Liver (tissue), 9 donors: Measurements from ENCODE around the gene LAMA5. TPM values are rescaled to one million over a fixed set of nuclear protein-coding genes. Genes with fewer than 3 reads are reported as not detected.

ENCODE experiments used
- DNase-seq: peaks from one replicate; pipeline ENCODE4 v3.0.0-alpha.2; 2017; ENCODE audit warnings: low spot score
- H3K27ac ChIP-seq, 2 donors: one replicate each; pipeline ENCODE4 v1.7.0; 2013; ENCODE audit warnings: inconsistent platforms in 2 of 2, low read length in 2 of 2, control low read depth in 1 of 2, low read depth in 1 of 2, mild to moderate bottlenecking in 1 of 2
- H3K27me3 ChIP-seq, 4 donors: one replicate each; pipeline versions ENCODE4 v1.6.1 to v1.7.0; 2013; ENCODE audit warnings: low read length in 3 of 4, inconsistent platforms in 1 of 4, mild to moderate bottlenecking in 1 of 4, moderate library complexity in 1 of 4; ENCODE audit not compliant: control insufficient read depth in 4 of 4, insufficient read depth in 4 of 4
- H3K36me3 ChIP-seq, 4 donors: one replicate each; pipeline versions ENCODE4 v1.6.1 to v1.7.0; 2013; ENCODE audit warnings: low read length in 3 of 4, mild to moderate bottlenecking in 3 of 4, low read depth in 1 of 4, moderate library complexity in 1 of 4; ENCODE audit not compliant: control insufficient read depth in 4 of 4, insufficient read depth in 3 of 4
- H3K4me1 ChIP-seq, 4 donors: one replicate each; pipeline versions ENCODE4 v1.6.1 to v1.7.0; 2013; ENCODE audit warnings: low read length in 3 of 4, mild to moderate bottlenecking in 3 of 4, moderate library complexity in 1 of 4; ENCODE audit not compliant: control insufficient read depth in 4 of 4, insufficient read depth in 4 of 4
- H3K4me3 ChIP-seq, 3 donors: one replicate each; pipeline versions ENCODE4 v1.6.1 to v1.7.0; 2013; ENCODE audit warnings: low read length in 3 of 3, control low read depth in 1 of 3, low read depth in 1 of 3, mild to moderate bottlenecking in 1 of 3
- H3K9ac ChIP-seq, 2 donors: one replicate each; pipeline ENCODE4 v1.7.0; 2013; ENCODE audit warnings: low read length in 2 of 2, mild to moderate bottlenecking in 2 of 2, moderate library complexity in 2 of 2, control low read depth in 1 of 2, low read depth in 1 of 2
- H3K9me3 ChIP-seq, 4 donors: one replicate each; pipeline versions ENCODE4 v1.6.1 to v1.7.0; 2013; ENCODE audit warnings: low read length in 3 of 4; ENCODE audit not compliant: control insufficient read depth in 4 of 4
- ATF3 ChIP-seq: IDR thresholded peaks from 2 replicates; pipeline ENCODE4 v1.6.1; 2016; ENCODE audit warnings: antibody characterized with exemption
- CTCF ChIP-seq: fragments of 150-350 bp; IDR thresholded peaks from 2 replicates; pipeline ENCODE4 v1.5.1; 2017; ENCODE audit warnings: improper control_type of control experiment, low read depth, low read length; ENCODE audit not compliant: missing input control
- EGR1 ChIP-seq, 2 donors: IDR thresholded peaks; 2 replicates each; pipeline ENCODE4 v1.6.1; 2016 to 2018; ENCODE audit warnings: antibody characterized with exemption in 2 of 2, low read depth in 2 of 2
- FOXA1 ChIP-seq: IDR thresholded peaks from 2 replicates; pipeline ENCODE4 v1.6.1; 2016; ENCODE audit warnings: antibody characterized with exemption
- FOXA2 ChIP-seq: IDR thresholded peaks from 2 replicates; pipeline ENCODE4 v1.6.1; 2016; ENCODE audit warnings: antibody characterized with exemption
- GABPA ChIP-seq, 2 donors: IDR thresholded peaks in 1 of 2; conservative IDR thresholded peaks in 1 of 2; 2 replicates each; pipeline ENCODE4 v1.6.1; 2016; ENCODE audit warnings: antibody characterized with exemption in 2 of 2, mild to moderate bottlenecking in 1 of 2, moderate library complexity in 1 of 2
- HNF4G ChIP-seq: IDR thresholded peaks from 2 replicates; pipeline ENCODE4 v1.6.1; 2016; ENCODE audit warnings: antibody characterized with exemption
- JUND ChIP-seq, 2 donors: IDR thresholded peaks; 2 replicates each; pipeline ENCODE4 v1.6.1; 2016; ENCODE audit warnings: antibody characterized with exemption in 2 of 2
- MAX ChIP-seq: IDR thresholded peaks from 2 replicates; pipeline ENCODE4 v1.6.1; 2016; ENCODE audit warnings: antibody characterized with exemption
- NR2F2 ChIP-seq: IDR thresholded peaks from 2 replicates; pipeline ENCODE4 v1.6.1; 2016; ENCODE audit warnings: antibody characterized with exemption
- RAD21 ChIP-seq, 2 donors: IDR thresholded peaks; 2 replicates each; pipeline ENCODE4 v1.6.1; 2016; ENCODE audit warnings: antibody characterized with exemption in 2 of 2, mild to moderate bottlenecking in 2 of 2
- RXRA ChIP-seq, 2 donors: IDR thresholded peaks; 2 replicates each; pipeline ENCODE4 v1.6.1; 2017 to 2018; ENCODE audit warnings: antibody characterized with exemption in 2 of 2, mild to moderate bottlenecking in 1 of 2
- SP1 ChIP-seq: IDR thresholded peaks from 2 replicates; pipeline ENCODE4 v1.6.1; 2018; ENCODE audit warnings: antibody characterized with exemption, mild to moderate bottlenecking
- TAF1 ChIP-seq: conservative IDR thresholded peaks from 2 replicates; pipeline ENCODE4 v1.6.1; 2016; ENCODE audit warnings: antibody characterized with exemption, mild to moderate bottlenecking
- YY1 ChIP-seq: IDR thresholded peaks from 2 replicates; pipeline ENCODE4 v1.6.1; 2016; ENCODE audit warnings: antibody characterized with exemption, mild to moderate bottlenecking
- ZBTB33 ChIP-seq: IDR thresholded peaks from 2 replicates; pipeline ENCODE4 v1.6.1; 2016; ENCODE audit warnings: antibody characterized with exemption
- WGBS: extraction: QIAGEN DNeasy Blood & Tissue Kit; methylation state at CpG from one replicate; pipeline ENCODE4 v1.1.7; 2013; 5-methylcytosine and 5-hydroxymethylcytosine counted together
- polyA plus RNA-seq, 2 donors: library from polyadenylated mRNA; stranded (reverse) in 1 of 2; unstranded in 1 of 2; fragments of 200-250 nt in 1 of 2; fragments of >200 nt in 1 of 2; fragmentation: Nextera tagmentation in 1 of 2; extraction: Ambion mirVana in 1 of 2; gene quantifications; one replicate each; pipeline versions ENCODE4 v1.2.1 to v1.2.3, GENCODE V29; 2013 to 2015
- total RNA-seq, 2 donors: library from RNA; depleted of rRNA; stranded (reverse); fragments of >200 nt; gene quantifications; one replicate each; pipeline ENCODE4 v1.2.3, GENCODE V29; 2014
- TF ChIP-seq, protein P1 (sequence below): IDR thresholded peaks from 2 replicates; pipeline ENCODE4 v1.6.1; 2016; ENCODE audit warnings: antibody characterized with exemption, mild to moderate bottlenecking
- donor health status: healthy.
- donor health status: healthy.
- donor health status: healthy.
- donor health status: healthy.
- donor health status: healthy.

LAMA5 gene
- total and polyA plus RNA-seq, 4 donors = 3.6 to 40.2 (median 13.7) TPM

GRCh38 chr20:62338294-62338620 lies 28.9 kb downstream of the LAMA5 start:
- peaks cover 3 to 37% (median 14%) of the 10 kb centered on the region in 4 donors for H3K36me3 ChIP-seq
- TF ChIP-seq RAD21 (IDR thresholded peaks at IDR 0.05) (no peak), MAX (no peak), EGR1 (IDR thresholded peaks at IDR 0.05; ENCODE audit: low read depth in 2 of 2) (no peak), GABPA (IDR thresholded peaks at IDR 0.05 in 1 of 2, conservative IDR thresholded peaks at IDR 0.05 in 1 of 2) (no peak), FOXA1 (no peak), SP1 (no peak), RXRA (IDR thresholded peaks at IDR 0.05) (no peak), TAF1 (no peak), FOXA2 (no peak), CTCF (no peak), NR2F2 (no peak), HNF4G (no peak)
- TF ChIP-seq, protein P1, sequence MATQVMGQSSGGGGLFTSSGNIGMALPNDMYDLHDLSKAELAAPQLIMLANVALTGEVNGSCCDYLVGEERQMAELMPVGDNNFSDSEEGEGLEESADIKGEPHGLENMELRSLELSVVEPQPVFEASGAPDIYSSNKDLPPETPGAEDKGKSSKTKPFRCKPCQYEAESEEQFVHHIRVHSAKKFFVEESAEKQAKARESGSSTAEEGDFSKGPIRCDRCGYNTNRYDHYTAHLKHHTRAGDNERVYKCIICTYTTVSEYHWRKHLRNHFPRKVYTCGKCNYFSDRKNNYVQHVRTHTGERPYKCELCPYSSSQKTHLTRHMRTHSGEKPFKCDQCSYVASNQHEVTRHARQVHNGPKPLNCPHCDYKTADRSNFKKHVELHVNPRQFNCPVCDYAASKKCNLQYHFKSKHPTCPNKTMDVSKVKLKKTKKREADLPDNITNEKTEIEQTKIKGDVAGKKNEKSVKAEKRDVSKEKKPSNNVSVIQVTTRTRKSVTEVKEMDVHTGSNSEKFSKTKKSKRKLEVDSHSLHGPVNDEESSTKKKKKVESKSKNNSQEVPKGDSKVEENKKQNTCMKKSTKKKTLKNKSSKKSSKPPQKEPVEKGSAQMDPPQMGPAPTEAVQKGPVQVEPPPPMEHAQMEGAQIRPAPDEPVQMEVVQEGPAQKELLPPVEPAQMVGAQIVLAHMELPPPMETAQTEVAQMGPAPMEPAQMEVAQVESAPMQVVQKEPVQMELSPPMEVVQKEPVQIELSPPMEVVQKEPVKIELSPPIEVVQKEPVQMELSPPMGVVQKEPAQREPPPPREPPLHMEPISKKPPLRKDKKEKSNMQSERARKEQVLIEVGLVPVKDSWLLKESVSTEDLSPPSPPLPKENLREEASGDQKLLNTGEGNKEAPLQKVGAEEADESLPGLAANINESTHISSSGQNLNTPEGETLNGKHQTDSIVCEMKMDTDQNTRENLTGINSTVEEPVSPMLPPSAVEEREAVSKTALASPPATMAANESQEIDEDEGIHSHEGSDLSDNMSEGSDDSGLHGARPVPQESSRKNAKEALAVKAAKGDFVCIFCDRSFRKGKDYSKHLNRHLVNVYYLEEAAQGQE = no peak
- no peaks in the 10 kb centered on the region for H3K9me3 ChIP-seq
- 96% methylated on average over 16 of the region's 16 CpGs for WGBS
- no peak overlapping the region for H3K27ac ChIP-seq
- H3K9ac ChIP-seq = no peak overlapping the region
- H3K4me3 ChIP-seq = no peak overlapping the region
- no peak for DNase-seq
- no peaks in the 10 kb centered on the region for H3K27me3 ChIP-seq
- peaks cover 0 to 6% (median 4%) of the 10 kb centered on the region in 4 donors for H3K4me1 ChIP-seq

DNA sequence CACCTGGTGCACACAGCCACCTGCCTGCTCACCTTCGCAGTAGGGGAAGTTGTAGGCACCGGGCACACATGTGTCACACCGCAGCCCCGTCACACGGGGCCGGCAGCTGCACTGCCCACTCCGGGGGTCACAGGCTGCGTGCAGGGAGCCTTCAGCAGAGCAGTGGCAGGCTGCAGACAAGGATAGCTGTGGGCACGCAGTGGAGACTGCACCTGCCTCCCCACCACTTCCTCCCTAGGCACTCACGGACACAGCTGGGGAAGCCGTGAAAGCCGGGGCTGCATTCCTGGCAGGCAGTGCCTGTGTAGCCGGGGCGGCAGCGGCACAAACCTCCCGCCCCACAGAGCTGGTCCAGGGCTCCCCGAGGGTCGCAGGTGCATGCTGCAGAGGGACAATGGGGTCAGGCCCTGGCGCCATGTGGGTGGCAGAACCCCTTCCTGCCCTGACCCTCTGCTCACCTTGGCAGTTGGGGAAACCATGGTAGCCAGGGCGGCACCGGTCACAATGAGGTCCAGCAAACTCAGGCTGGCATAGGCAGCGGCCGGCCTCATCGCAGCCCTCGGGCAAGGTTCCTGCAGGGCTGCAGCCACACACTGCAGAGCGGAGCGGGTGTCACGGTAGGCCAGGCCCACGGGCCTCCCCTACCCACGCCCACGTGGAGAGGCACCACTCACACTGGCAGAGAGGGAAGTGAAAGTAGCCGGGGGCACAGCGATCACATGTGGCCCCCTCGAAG lies 29.4 kb downstream of the LAMA5 start:
- no peak overlapping the region for H3K9ac ChIP-seq
- peaks cover 3 to 37% (median 15%) of the 10 kb centered on the region in 4 donors for H3K36me3 ChIP-seq
- WGBS = 89% methylated on average over 34 of the region's 34 CpGs
- no peaks in the 10 kb centered on the region for H3K9me3 ChIP-seq
- peaks cover 0 to 1% (median 0%) of the 10 kb centered on the region in 4 donors for H3K4me1 ChIP-seq
- H3K27ac ChIP-seq = no peak overlapping the region
- no peak for DNase-seq
- H3K27me3 ChIP-seq = no peaks in the 10 kb centered on the region
- no peak overlapping the region for H3K4me3 ChIP-seq
- TF ChIP-seq ZBTB33 (no peak), EGR1 (IDR thresholded peaks at IDR 0.05; ENCODE audit: low read depth in 2 of 2) (no peak), RXRA (IDR thresholded peaks at IDR 0.05) (no peak), ATF3 (no peak), YY1 (no peak), JUND (IDR thresholded peaks at IDR 0.05) (no peak), TAF1 (no peak), NR2F2 (no peak), HNF4G (no peak), MAX (no peak), FOXA2 (no peak), RAD21 (IDR thresholded peaks at IDR 0.05) (no peak)
- TF ChIP-seq, protein P1 = no peak
